DND-41 (cell line): Measurements from ENCODE around the gene KCNIP4.

ENCODE experiments used
- ATAC-seq: fragments of 200-7000 bp; cut with Tn5 transposase; 3 replicates; pipeline ENCODE4 v1.9.1; 2021; ENCODE audit warnings: low read depth; ENCODE audit not compliant: insufficient read depth
- DNase-seq: peaks from one replicate; pipeline ENCODE4 v3.0.0-alpha.2; 2020
- H2AFZ ChIP-seq: 2 replicates; pipeline ENCODE4 v1.6.0; 2012; ENCODE audit warnings: low read depth, low read length
- H3K27ac ChIP-seq: 2 replicates; pipeline ENCODE4 v1.5.1; 2012; ENCODE audit warnings: low read length, inconsistent platforms
- H3K27me3 ChIP-seq: fragments of 200-600 bp; sonication (generic); 2 replicates; pipeline ENCODE4 v1.6.0; 2012; ENCODE audit warnings: low read length, mild to moderate bottlenecking, inconsistent platforms; ENCODE audit not compliant: insufficient read depth, poor library complexity
- H3K36me3 ChIP-seq: 2 replicates; pipeline ENCODE4 v1.5.1; 2012; ENCODE audit warnings: low read length, inconsistent platforms; ENCODE audit not compliant: insufficient read depth
- H3K4me1 ChIP-seq: 2 replicates; pipeline ENCODE4 v1.5.1; 2012; ENCODE audit warnings: mild to moderate bottlenecking, low read length; ENCODE audit not compliant: insufficient read depth
- H3K4me2 ChIP-seq: 2 replicates; pipeline ENCODE4 v1.6.0; 2012; ENCODE audit warnings: mild to moderate bottlenecking, moderate library complexity, low read length, inconsistent platforms; ENCODE audit not compliant: insufficient read depth
- H3K4me3 ChIP-seq, 2 experiments: fragments of 200-600 bp in 1 of 2; shearing (Covaris generic) in 1 of 2; 2 replicates each; pipeline ENCODE4 v1.5.1; 2012 to 2016; ENCODE audit warnings: inconsistent platforms in 2 of 2, low read length in 2 of 2, mild to moderate bottlenecking in 2 of 2, low read depth in 1 of 2, moderate library complexity in 1 of 2
- H3K79me2 ChIP-seq: 2 replicates; pipeline ENCODE4 v1.6.0; 2012; ENCODE audit warnings: low read length, inconsistent platforms; ENCODE audit not compliant: insufficient read depth
- H3K9ac ChIP-seq: 2 replicates; pipeline ENCODE4 v1.6.0; 2012; ENCODE audit warnings: low read depth, mild to moderate bottlenecking, inconsistent platforms, low read length, moderate library complexity
- H3K9me3 ChIP-seq: 2 replicates; pipeline ENCODE4 v1.5.1; 2012; ENCODE audit warnings: low read length, moderate library complexity, mild to moderate bottlenecking, inconsistent platforms; ENCODE audit not compliant: insufficient read depth, severe bottlenecking
- H4K20me1 ChIP-seq: 2 replicates; pipeline ENCODE4 v1.6.0; 2012; ENCODE audit warnings: low read length; ENCODE audit not compliant: insufficient read depth
- EZH2 ChIP-seq: IDR thresholded peaks from 3 replicates; pipeline ENCODE4 v1.6.1; 2012; ENCODE audit warnings: borderline replicate concordance, low read depth, mild to moderate bottlenecking, moderate library complexity, low read length, inconsistent platforms; ENCODE audit not compliant: severe bottlenecking
- TF ChIP-seq, protein P1 (sequence below): IDR thresholded peaks from 2 replicates; pipeline ENCODE4 v1.5.1; 2012; ENCODE audit warnings: borderline replicate concordance, low read length, moderate library complexity, mild to moderate bottlenecking; ENCODE audit not compliant: poor library complexity, severe bottlenecking; ENCODE audit errors: extremely low read depth

The KCNIP4 gene

DNA sequence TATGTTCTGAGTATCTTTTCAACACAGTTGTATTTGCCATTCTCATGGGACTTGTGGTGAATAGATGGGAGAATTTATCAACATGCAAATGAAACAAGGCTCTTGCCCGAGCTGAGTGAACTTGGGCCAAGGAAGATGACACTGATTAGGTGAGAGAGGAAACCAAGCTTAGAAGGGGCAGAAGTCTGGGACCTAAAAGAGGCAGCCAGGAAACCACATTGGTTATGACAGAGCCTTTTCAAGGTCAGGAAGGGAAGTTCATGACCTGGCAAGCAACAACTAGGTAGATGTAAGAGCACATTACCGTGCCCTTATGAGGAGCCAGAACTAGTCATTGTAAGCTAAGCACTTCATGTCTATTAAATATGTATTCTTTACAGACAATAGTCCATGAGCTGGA is 658.0 kb downstream of the KCNIP4 start:
- Histone ChIP-seq H3K9ac (no peak overlapping the region), H3K4me2 (no peak overlapping the region), H3K4me1 (no peaks in the 10 kb centered on the region), H4K20me1 (no peaks in the 10 kb centered on the region), H3K36me3 (no peaks in the 10 kb centered on the region), H3K27ac (no peak overlapping the region), H2AFZ (no peak overlapping the region), H3K9me3 (no peaks in the 10 kb centered on the region), H3K27me3 (no peaks in the 10 kb centered on the region), H3K79me2 (no peaks in the 10 kb centered on the region), H3K4me3 (no peak overlapping the region)
- no peak for TF ChIP-seq EZH2
- TF ChIP-seq, protein P1, sequence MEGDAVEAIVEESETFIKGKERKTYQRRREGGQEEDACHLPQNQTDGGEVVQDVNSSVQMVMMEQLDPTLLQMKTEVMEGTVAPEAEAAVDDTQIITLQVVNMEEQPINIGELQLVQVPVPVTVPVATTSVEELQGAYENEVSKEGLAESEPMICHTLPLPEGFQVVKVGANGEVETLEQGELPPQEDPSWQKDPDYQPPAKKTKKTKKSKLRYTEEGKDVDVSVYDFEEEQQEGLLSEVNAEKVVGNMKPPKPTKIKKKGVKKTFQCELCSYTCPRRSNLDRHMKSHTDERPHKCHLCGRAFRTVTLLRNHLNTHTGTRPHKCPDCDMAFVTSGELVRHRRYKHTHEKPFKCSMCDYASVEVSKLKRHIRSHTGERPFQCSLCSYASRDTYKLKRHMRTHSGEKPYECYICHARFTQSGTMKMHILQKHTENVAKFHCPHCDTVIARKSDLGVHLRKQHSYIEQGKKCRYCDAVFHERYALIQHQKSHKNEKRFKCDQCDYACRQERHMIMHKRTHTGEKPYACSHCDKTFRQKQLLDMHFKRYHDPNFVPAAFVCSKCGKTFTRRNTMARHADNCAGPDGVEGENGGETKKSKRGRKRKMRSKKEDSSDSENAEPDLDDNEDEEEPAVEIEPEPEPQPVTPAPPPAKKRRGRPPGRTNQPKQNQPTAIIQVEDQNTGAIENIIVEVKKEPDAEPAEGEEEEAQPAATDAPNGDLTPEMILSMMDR: no peak
- ATAC-seq (peak; percentile 44; the same call in 1 of the 3 replicates), DNase-seq (no peak)

DNA sequence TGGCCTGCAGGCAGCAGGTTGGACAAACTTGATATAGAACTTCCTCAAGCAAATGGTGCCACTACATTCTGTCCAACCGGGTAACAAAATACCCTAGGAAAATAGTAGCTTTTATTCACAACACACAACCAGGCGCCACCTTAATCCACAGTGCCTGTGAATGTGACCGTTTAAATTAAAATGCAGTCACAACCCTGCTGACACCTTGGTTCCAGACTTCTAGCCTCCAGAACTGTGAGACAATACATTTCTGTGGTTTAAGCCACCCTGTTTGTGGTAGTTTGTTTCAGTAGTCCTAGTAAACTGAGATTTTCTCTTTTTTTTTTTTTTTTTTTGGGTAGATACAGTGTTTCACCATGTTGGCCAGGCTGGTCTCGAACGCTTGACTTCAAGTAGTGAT is 672.5 kb downstream of the KCNIP4 start:
- H3K27ac ChIP-seq: no peak overlapping the region
- no peak overlapping the region for H3K9ac ChIP-seq
- H3K27me3 ChIP-seq: no peaks in the 10 kb centered on the region
- TF ChIP-seq, protein P1: no peak
- no peak for TF ChIP-seq EZH2
- DNase-seq (no peak), ATAC-seq (no peak)
- no peaks in the 10 kb centered on the region for H3K36me3 ChIP-seq
- H3K4me2 ChIP-seq: no peak overlapping the region
- H3K79me2 ChIP-seq: no peaks in the 10 kb centered on the region
- no peaks in the 10 kb centered on the region for H3K9me3 ChIP-seq
- no peaks in the 10 kb centered on the region for H3K4me1 ChIP-seq
- H2AFZ ChIP-seq: no peak overlapping the region
- H3K4me3 ChIP-seq: no peak overlapping the region
- no peaks in the 10 kb centered on the region for H4K20me1 ChIP-seq

DNA sequence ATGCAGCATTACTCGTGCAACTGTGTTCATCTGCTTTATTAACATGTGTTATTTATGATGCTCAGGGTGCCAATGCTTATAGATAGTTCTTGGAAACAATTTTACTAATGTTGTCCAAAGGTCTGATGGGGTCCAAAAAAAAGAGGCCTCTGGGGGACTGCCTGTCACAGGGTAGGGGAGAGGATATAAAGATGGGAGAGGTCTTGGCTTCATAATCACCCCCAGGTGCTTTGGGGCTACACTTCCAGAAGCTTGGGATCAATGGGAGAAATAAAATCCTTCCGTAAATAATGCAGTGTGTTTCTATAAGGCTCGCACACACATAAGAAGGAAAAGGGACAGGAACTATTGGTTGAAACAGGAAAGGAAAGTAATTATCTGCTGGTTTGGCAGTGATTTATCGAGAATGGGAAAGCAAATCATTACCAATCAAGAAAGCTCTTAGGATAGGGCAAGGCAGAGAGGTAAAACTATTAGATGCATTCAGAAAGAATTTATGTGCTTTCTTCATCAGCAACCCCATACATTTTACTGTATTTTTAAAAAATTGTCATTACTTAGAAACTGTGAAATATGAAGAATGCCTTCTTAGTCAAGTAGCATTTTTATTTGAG is 677.0 kb downstream of the KCNIP4 start:
- Histone ChIP-seq H2AFZ (no peak overlapping the region), H3K4me2 (no peak overlapping the region), H3K4me1 (no peaks in the 10 kb centered on the region), H3K4me3 (no peak overlapping the region), H3K27me3 (no peaks in the 10 kb centered on the region), H3K27ac (no peak overlapping the region), H3K9me3 (no peaks in the 10 kb centered on the region), H3K9ac (no peak overlapping the region), H3K36me3 (no peaks in the 10 kb centered on the region), H3K79me2 (no peaks in the 10 kb centered on the region), H4K20me1 (no peaks in the 10 kb centered on the region)
- TF ChIP-seq EZH2: no peak
- TF ChIP-seq, protein P1: no peak
- ATAC-seq (no peak), DNase-seq (no peak)

DNA sequence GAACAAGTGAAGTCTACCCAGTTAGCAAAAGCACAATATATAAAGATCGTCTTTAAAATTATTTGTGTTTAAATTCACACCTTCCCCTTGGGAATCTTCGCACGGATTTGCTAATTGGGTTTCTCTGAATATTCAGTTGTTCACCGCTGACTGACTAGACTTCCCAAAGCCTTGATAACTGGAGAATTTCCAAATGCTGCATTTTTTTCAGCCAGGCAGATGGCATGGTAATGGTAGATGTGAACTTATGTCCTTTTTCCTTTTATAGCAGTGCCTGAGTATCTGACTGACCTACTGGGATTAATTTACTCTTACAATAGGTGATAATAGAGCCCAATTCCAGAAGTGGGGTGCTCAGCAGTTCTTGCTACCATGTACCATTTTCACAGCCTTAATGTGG is 700.2 kb downstream of the KCNIP4 start:
- Histone ChIP-seq H3K4me2 (no peak overlapping the region), H4K20me1 (no peaks in the 10 kb centered on the region), H3K79me2 (no peaks in the 10 kb centered on the region), H3K36me3 (no peaks in the 10 kb centered on the region), H3K9ac (no peak overlapping the region), H3K4me3 (no peak overlapping the region), H3K27me3 (no peaks in the 10 kb centered on the region), H3K4me1 (no peaks in the 10 kb centered on the region), H3K27ac (no peak overlapping the region), H2AFZ (no peak overlapping the region), H3K9me3 (no peaks in the 10 kb centered on the region)
- no peak for DNase-seq
- TF ChIP-seq, protein P1: no peak
- TF ChIP-seq EZH2: no peak
- no peak for ATAC-seq
